Neural progenitor cell (in vitro differentiated cells): ENCODE data around the gene SPTBN2. TPM values are rescaled to one million over a fixed set of nuclear protein-coding genes. Genes with fewer than 3 reads are reported as not detected.

ENCODE experiments used
- DNase-seq: peaks from one replicate; pipeline ENCODE4 v3.0.0-alpha.2; 2016; ENCODE audit warnings: low spot score
- H2AFZ ChIP-seq: fragments of 200-600 bp; sonication (generic); replicated peaks from 2 replicates; pipeline ENCODE4 v1.6.1; 2016; ENCODE audit warnings: antibody characterized with exemption
- H3F3A ChIP-seq: fragments of 200-600 bp; sonication (generic); 2 replicates; pipeline ENCODE4 v1.6.1; 2016; ENCODE audit warnings: antibody characterized with exemption, low read depth
- H3K27ac ChIP-seq: fragments of 200-600 bp; sonication (generic); 2 replicates; pipeline ENCODE4 v1.5.1; 2016; ENCODE audit warnings: mild to moderate bottlenecking
- H3K27me3 ChIP-seq: fragments of 200-600 bp; sonication (generic); 2 replicates; pipeline ENCODE4 v1.6.1; 2016; ENCODE audit warnings: mild to moderate bottlenecking, moderate library complexity
- H3K36me3 ChIP-seq: fragments of 200-600 bp; sonication (generic); 2 replicates; pipeline ENCODE4 v1.5.1; 2016
- H3K4me1 ChIP-seq: fragments of 200-600 bp; sonication (generic); 2 replicates; pipeline ENCODE4 v1.6.1; 2016; ENCODE audit warnings: mixed run types
- H3K4me2 ChIP-seq: fragments of 200-600 bp; sonication (generic); 2 replicates; pipeline ENCODE4 v1.6.1; 2016
- H3K4me3 ChIP-seq: fragments of 200-600 bp; sonication (generic); 2 replicates; pipeline ENCODE4 v1.5.1; 2016
- H3K79me2 ChIP-seq: fragments of 200-600 bp; sonication (generic); 2 replicates; pipeline ENCODE4 v1.6.1; 2016; ENCODE audit warnings: low read depth
- H3K9ac ChIP-seq: fragments of 200-600 bp; sonication (generic); 2 replicates; pipeline ENCODE4 v1.6.1; 2016
- H3K9me3 ChIP-seq: fragments of 200-600 bp; sonication (generic); 2 replicates; pipeline ENCODE4 v1.5.1; 2016; ENCODE audit warnings: low read depth
- H4K20me1 ChIP-seq: fragments of 200-600 bp; sonication (generic); 2 replicates; pipeline ENCODE4 v1.6.1; 2016; ENCODE audit warnings: low read depth
- H3K27ac Mint-ChIP-seq: 3 replicates; pipeline ENCODE4 v1.8.0; 2021; ENCODE audit warnings: mixed read lengths
- H3K27me3 Mint-ChIP-seq: 2 replicates; pipeline ENCODE4 v1.8.0; 2022; ENCODE audit warnings: low read depth, mild to moderate bottlenecking, inconsistent platforms, moderate library complexity, mixed read lengths; ENCODE audit not compliant: insufficient read depth
- H3K36me3 Mint-ChIP-seq: 3 replicates; pipeline ENCODE4 v1.8.0; 2021; ENCODE audit warnings: mixed read lengths
- H3K4me1 Mint-ChIP-seq: 3 replicates; pipeline ENCODE4 v1.8.0; 2021; ENCODE audit warnings: mixed read lengths
- H3K4me3 Mint-ChIP-seq: 3 replicates; pipeline ENCODE4 v1.8.0; 2021; ENCODE audit warnings: mild to moderate bottlenecking, moderate library complexity, mixed read lengths
- H3K9me3 Mint-ChIP-seq: 3 replicates; pipeline ENCODE4 v1.8.0; 2020; ENCODE audit warnings: mixed read lengths
- EZH2 ChIP-seq: fragments of 200-600 bp; sonication (generic); IDR thresholded peaks from 2 replicates; pipeline ENCODE4 v1.6.1; 2017; ENCODE audit warnings: antibody characterized with exemption, mild to moderate bottlenecking, moderate library complexity
- EZH2phosphoT487 ChIP-seq: fragments of 200-600 bp; sonication (generic); IDR thresholded peaks from 2 replicates; pipeline ENCODE4 v1.6.1; 2017; ENCODE audit warnings: antibody characterized with exemption
- total RNA-seq: library from RNA; depleted of rRNA; stranded (reverse); fragments of >200 nt; gene quantifications from 2 replicates; pipeline ENCODE4 v1.2.3, GENCODE V29; 2015; ENCODE audit warnings: low replicate concordance
- TF ChIP-seq, protein P1 (sequence below): fragments of 200-600 bp; sonication (generic); IDR thresholded peaks from 2 replicates; pipeline ENCODE4 v1.5.1; 2017; ENCODE audit warnings: antibody characterized with exemption, mild to moderate bottlenecking

SPTBN2 gene
- total RNA-seq, 1 donor from 2014 or later: 14.5 TPM

DNA sequence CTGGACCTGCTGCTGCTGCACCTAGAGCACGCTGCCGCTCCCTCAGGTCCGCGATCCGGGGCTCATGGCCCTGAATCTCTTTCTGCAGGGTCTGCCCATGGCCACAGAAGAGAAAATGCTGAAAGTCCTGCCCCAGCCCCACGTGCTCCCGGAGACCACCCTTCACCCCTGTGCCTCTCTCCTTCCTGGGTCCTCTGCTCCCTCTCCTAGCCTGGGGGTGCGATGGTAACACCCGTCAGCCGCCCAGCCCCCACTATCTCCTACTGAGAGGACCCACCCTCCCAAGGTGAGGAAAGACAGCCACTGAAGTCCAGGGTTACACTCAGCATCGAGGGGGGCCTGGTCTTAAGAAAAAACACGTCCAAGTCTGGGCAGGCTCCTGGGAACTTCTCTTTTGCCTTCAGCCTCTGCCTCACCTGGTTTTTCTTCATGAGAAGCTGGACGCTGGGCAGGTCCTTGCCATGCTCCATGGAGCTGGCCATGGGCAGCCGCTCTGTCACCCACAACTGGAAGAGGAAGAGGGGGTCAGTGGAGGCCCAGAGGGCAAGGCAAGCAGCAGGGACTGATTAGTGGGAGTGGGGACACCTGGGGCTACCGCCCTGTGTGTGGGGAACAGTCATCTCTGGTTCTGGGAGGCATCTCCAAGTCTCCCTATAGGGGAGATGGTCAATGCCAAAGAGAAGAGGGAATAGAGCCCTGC lies 35.5 kb downstream of the SPTBN2 start:
- TF ChIP-seq EZH2 (no peak), EZH2phosphoT487 (no peak)
- TF ChIP-seq, protein P1, sequence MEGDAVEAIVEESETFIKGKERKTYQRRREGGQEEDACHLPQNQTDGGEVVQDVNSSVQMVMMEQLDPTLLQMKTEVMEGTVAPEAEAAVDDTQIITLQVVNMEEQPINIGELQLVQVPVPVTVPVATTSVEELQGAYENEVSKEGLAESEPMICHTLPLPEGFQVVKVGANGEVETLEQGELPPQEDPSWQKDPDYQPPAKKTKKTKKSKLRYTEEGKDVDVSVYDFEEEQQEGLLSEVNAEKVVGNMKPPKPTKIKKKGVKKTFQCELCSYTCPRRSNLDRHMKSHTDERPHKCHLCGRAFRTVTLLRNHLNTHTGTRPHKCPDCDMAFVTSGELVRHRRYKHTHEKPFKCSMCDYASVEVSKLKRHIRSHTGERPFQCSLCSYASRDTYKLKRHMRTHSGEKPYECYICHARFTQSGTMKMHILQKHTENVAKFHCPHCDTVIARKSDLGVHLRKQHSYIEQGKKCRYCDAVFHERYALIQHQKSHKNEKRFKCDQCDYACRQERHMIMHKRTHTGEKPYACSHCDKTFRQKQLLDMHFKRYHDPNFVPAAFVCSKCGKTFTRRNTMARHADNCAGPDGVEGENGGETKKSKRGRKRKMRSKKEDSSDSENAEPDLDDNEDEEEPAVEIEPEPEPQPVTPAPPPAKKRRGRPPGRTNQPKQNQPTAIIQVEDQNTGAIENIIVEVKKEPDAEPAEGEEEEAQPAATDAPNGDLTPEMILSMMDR: no peak
- no peak overlapping the region for H3K4me2 ChIP-seq
- H3K9ac ChIP-seq: no peak overlapping the region
- H3K4me1 ChIP-seq: no peaks in the 10 kb centered on the region
- Mint-ChIP-seq H3K9me3 (no peaks in the 10 kb centered on the region), H3K27me3 (peaks cover 12% of the 10 kb centered on the region), H3K4me1 (peaks cover 3% of the 10 kb centered on the region), H3K36me3 (peaks cover 8% of the 10 kb centered on the region), H3K4me3 (peak overlapping the region; percentile 41), H3K27ac (no peak overlapping the region)
- no peak for DNase-seq
- no peaks in the 10 kb centered on the region for H3K27me3 ChIP-seq
- H3K79me2 ChIP-seq: no peaks in the 10 kb centered on the region
- H2AFZ ChIP-seq: no peak overlapping the region
- no peak overlapping the region for H3K27ac ChIP-seq
- no peaks in the 10 kb centered on the region for H3K9me3 ChIP-seq
- no peak overlapping the region for H3K4me3 ChIP-seq
- H3F3A ChIP-seq: peaks cover 6% of the 10 kb centered on the region
- H3K36me3 ChIP-seq: no peaks in the 10 kb centered on the region
- no peaks in the 10 kb centered on the region for H4K20me1 ChIP-seq

DNA sequence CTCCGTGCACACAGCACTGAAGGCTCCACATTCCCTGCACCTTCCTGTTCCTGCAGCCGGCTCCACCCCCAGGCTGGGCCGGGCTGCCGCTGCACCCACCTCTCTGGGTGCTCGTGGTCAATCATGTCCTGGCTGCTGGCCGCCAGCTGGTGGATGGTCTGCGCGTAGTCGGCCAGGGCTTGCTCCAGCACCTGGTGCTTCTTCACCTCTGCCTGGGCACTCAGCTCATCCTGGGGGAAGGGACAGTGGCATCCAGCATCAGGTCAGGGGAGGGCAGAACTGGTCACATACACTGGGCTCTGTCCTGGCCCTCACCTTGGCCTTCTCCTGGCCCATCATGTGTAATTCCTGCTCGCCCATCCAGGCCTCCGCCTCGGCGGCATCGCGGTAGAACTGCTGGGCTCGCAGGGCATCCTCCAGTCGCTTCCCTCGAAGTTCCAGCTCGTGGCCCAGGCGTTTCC lies 36.1 kb downstream of the SPTBN2 start:
- H3K36me3 ChIP-seq: no peaks in the 10 kb centered on the region

DNA sequence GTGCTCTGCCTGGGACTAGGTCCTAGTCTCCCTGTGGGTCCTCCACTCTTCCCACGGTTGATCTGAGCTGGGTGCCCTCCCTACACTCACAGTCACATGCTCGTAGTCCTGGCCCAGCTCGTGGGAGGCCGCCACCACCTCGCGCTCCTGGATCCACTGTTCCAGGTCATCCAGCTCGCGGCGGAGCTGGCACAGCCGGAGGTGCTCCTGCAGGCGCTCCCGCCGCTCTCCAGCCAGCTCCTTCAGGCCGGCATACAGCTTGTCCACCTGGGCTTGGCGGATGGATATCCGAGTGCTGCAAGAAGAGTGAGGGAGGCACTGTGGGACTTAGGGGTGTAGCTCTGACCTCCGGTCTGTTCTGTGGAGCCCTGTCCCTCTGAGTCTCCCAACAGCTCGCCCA lies 36.6 kb downstream of the SPTBN2 start:
- H3K27me3 ChIP-seq: no peaks in the 10 kb centered on the region
- Mint-ChIP-seq H3K9me3 (no peaks in the 10 kb centered on the region), H3K27ac (no peak overlapping the region), H3K4me3 (no peak overlapping the region), H3K36me3 (peaks cover 8% of the 10 kb centered on the region), H3K27me3 (peaks cover 12% of the 10 kb centered on the region), H3K4me1 (peaks cover 3% of the 10 kb centered on the region)
- no peak overlapping the region for H3K27ac ChIP-seq
- H3K4me3 ChIP-seq: no peak overlapping the region
- no peak overlapping the region for H3K9ac ChIP-seq
- DNase-seq: no peak
- peaks cover 6% of the 10 kb centered on the region for H3F3A ChIP-seq
- TF ChIP-seq EZH2 (no peak), EZH2phosphoT487 (no peak)
- TF ChIP-seq, protein P1: no peak
- no peaks in the 10 kb centered on the region for H3K79me2 ChIP-seq
- H3K9me3 ChIP-seq: no peaks in the 10 kb centered on the region
- H4K20me1 ChIP-seq: no peaks in the 10 kb centered on the region
- no peaks in the 10 kb centered on the region for H3K4me1 ChIP-seq
- no peaks in the 10 kb centered on the region for H3K36me3 ChIP-seq
- no peak overlapping the region for H3K4me2 ChIP-seq
- H2AFZ ChIP-seq: no peak overlapping the region

More for the DNA sequence above, 36.1 kb downstream of the SPTBN2 start:
- Histone ChIP-seq H2AFZ (no peak overlapping the region), H3F3A (peaks cover 6% of the 10 kb centered on the region), H3K27ac (no peak overlapping the region), H3K27me3 (no peaks in the 10 kb centered on the region), H3K9ac (no peak overlapping the region), H4K20me1 (no peaks in the 10 kb centered on the region), H3K79me2 (no peaks in the 10 kb centered on the region), H3K4me3 (no peak overlapping the region), H3K4me1 (no peaks in the 10 kb centered on the region), H3K9me3 (no peaks in the 10 kb centered on the region), H3K4me2 (no peak overlapping the region)
- Mint-ChIP-seq H3K27ac (no peak overlapping the region), H3K36me3 (peaks cover 8% of the 10 kb centered on the region), H3K4me3 (no peak overlapping the region), H3K4me1 (peaks cover 3% of the 10 kb centered on the region), H3K27me3 (peaks cover 12% of the 10 kb centered on the region), H3K9me3 (no peaks in the 10 kb centered on the region)
- TF ChIP-seq EZH2 (no peak), EZH2phosphoT487 (no peak)
- TF ChIP-seq, protein P1: no peak
- no peak for DNase-seq
